ENCODE measurements around the gene MIA2.

DNA sequence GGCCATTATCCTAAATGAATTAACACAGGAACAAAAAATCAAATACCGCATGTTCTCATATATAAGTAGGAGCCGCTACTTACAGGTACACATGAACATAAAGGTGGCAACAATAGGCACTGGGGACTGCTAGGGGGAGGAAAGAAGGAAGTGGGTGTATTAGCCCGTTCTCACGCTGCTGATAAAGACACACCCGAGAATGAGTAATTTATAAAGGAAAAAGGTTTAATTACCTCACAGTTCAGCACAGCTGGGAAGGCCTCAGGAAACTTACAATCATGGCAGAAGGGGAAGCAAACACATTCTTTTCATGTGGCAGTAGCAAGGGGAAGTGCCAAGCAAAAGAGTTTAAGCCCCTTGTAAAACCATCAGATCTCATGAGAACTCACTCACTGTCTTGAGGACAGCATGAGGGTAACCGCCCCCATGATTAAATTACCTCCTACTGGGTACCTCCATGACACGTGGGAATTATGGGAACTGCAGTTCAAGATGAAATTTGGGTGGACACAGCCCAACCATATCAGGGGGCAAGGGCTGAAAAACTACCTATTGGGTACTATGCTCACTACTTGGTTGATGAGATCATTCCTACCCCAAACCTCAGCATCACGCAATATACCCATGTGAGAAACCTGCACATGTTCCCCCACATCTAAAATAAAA lies 16.4 kb upstream of the MIA2 start:
- TF ChIP-seq CTCF (IDR thresholded peaks at IDR 0.05) (no peak), POLR2A (IDR thresholded peaks at IDR 0.05) (no peak)

Measured in prostate gland (tissue), 2 donors.